Measurements from ENCODE around the gene BBLN.

GRCh38 chr9:128188209-128188608 is 28.1 kb downstream of the BBLN start:
- no peak for TF ChIP-seq CTCF (IDR thresholded peaks at IDR 0.05)
- TF ChIP-seq POLR2A (IDR thresholded peaks at IDR 0.05), result no peak
